ENCODE data around the gene TSPAN19.
"Not testable (repeated sequence)": the region's sequence is repeated elsewhere in the genome, so short reads cannot be mapped to it uniquely, and the experiment has no call there.

The TSPAN19 gene

DNA sequence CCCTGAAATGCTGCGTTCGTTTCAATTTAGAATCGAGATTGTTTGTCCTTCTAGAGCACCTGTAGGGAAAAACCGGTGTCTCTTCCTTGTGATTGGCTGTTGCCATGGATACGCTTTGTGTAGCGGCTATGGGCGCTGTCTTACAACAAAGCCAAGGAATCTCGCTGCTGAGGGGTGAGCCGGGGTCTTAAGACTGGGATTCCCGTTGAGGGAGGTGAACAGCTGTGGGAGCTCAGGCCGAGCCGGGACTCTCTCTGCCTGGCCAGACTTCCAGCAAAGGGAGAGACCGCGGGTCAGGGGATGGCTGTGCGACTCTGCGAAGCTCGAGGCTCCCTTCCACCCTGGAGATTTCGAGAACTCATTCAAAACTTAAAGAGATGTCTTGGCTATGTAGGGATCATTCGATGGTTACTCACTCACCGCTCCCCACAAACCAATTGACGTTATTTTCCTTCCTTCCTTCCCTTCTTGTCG, at the start of gene TSPAN19, which contains the start of gene LRRIQ1:
Gene TSPAN19 (minus strand): TSS at position 44 of the 474 bp plus-strand sequence. CDS start 6,331 bp downstream, outside the sequence.
Gene LRRIQ1 (plus strand): TSS at position 118 of the 474 bp plus-strand sequence. CDS start 1,826 bp downstream, outside the sequence.
- DNase-seq (ENCODE audit: low read depth) = no peak

DNA sequence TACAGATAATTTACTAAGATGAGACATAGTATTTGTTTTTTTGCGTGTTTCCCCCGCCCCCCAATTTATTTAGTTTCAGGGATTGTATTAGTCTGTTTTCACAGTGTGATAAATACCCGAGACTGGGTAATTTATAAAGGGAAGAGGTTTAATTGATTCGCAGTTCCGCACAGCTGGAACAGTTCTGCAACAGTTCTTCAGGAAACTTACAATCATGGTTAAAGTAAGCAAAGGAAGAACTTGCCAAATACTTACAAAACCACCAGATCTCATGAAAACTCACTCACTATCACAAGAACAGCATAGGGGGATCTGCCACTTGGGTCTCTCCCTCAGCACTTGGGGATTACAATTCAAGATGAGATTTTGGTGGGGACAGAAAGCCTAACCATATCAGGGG, 49.0 kb upstream of the TSPAN19 start:
- DNase-seq (ENCODE audit: low read depth) = no peak

DNA sequence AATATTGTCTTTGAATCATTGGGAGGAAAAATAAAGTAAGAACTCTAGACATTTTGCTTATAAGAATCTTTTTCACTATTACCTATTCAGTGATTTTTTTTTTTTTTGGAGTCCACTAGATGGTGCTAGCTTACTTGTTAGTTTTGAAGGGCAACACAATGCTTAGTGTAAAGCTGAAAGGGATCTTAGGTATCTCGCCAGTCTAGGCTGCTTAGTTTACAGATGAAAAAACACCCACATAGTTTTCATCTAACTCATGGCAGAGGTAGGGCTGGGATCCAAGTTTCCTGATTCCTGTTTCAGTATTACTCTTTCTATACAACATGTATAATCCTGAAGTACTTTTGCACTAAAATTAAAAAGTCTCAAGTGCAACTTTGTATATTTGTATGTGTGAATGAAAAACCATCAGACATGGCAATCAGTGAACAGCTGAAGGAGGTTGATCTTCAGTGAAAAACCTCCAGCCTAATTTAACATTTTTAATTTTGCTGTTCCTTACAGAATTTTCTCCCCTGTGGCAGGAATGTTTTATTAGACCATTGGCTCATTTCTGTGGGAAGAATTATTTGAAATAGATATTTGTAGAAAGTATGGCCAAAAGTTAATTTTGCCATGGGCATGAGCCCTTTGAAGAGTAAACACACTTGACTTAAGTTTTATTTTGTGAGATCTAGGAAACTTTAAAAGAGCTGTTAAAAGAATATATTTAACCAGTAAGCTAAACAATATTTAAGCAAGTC, 40.8 kb upstream of the TSPAN19 start:
- no peak for DNase-seq (ENCODE audit: low read depth)

DNA sequence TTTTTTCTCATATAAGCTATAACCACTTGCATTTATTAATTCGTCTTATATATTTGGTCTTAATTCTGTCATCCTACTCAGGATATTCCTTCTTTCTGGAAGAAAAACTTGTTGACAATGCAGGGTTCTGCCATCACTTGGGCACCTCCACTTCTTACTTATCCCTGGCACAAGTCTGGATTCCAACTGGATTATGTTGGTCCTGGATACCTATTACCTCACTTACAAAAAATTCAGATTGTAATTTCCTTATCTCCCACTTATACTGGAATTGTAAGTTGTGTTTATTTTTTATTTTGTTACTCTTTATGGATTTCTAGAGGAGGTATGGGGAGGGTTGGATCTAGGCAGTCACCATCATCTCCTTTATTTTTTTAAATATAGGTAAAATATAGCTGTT, 36.7 kb upstream of the TSPAN19 start:
- DNase-seq (ENCODE audit: low read depth) = no peak

DNA sequence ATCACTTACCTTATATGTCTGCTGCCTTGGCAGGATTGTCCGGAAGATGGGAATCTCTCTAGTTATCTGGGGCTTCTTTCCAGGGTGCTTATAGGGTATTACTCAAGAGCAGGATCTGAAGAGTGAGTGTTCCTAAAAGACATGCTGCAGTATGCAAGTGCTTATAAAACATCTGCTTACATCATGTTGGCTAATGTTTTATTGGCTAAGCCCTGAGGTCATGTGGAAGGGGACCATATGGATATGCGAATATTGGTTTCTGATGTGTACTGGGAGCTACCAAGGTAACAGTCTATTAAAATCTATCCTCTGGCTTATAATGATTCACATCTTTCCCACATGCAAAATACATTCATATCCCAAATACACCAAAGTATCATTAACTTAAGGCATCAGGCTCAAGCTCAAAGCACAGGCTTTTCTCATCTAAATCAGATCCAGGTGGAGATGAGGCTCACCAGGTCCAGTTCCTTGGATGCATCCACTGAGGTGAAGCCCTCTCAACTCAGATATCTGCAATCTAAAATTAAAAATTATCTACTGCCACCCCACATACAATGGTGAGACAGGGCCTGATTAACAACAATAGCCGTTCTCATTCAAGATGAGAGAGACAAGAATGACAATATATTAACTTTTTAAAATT, 29.9 kb upstream of the TSPAN19 start:
- no peak for DNase-seq (ENCODE audit: low read depth)

DNA sequence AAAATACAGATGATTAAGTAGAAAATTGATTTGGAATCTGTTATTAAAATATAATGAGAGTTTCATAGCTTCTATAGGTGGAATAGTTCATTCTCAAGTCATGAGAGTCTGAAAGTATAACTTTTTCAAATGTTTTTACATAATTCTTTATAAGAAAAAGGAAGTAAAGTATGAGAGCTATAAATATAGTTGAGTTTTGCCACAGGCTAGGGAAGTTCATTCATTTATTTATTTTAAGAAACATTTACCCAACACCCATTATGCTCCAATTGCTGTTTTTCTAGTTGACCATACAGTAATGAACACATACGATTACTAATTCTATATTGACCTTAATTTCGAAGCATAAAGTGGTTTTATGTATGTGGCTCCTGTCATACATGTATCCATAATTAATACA, 24.8 kb upstream of the TSPAN19 start:
- no peak for DNase-seq (ENCODE audit: low read depth)

DNA sequence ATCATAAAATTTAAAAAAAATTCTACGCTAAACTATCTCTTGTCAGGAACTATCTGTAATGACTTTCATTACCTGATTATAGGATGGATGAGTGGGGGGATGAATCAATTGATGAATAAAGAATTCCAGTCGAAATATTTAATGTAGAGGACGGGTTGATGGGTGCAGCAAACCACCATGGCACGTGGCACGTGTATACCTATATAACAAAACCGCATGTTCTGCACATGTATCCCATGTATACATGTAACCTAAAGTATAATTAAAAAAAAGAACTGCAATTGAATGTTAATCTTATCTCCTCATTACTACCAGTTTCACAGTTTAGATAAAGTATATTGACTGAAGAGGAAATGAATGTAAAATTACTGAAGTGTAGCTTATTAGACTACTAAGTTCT, 23.5 kb upstream of the TSPAN19 start:
- DNase-seq (ENCODE audit: low read depth) = no peak

DNA sequence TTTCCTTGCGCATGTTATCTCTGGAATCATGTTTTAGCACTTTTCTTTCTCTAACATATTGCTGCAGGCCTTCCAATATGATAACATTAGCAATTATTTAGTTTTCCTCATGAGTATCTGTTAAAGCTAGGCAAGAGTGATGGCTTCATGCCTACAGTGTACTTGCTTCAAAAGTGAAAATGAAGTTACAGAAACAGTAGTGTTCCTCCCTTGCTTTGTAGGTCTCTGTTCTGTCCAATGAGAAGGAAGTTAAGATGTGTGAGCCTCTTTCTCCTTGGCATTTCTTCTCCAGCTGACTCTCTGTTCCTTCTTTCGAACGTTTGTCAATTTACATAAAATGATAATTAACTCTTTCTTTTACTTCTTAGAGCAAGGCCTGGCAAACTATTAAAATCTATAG, 22.3 kb upstream of the TSPAN19 start:
- no peak for DNase-seq (ENCODE audit: low read depth)

DNA sequence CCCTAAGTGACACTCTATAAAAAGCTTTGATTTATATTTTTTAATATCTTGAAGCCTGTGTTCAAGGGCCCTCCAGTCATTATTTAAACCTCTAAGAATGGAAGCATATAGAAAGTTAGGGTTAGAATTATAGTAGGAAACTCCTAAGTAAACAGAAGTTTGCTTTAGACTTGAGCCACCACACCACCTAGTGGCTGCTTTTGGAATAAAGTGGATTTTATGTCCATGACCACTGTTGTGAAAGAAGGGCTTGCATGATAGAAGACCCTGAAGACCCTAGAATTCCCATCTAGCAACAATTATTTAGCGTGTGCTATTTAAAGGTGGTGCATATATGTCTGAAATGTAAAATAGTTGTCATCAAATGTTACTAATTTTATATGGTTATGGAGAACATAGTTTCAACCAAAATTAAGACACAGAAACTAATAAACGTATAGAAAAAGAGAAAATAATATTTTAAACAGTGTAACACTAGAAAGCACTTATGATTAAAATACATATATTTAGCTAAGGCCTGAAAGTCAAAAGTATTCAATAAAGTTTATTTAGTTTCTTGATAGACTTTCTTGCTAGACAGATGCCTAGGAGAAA, 21.4 kb upstream of the TSPAN19 start:
- no peak for DNase-seq (ENCODE audit: low read depth)

DNA sequence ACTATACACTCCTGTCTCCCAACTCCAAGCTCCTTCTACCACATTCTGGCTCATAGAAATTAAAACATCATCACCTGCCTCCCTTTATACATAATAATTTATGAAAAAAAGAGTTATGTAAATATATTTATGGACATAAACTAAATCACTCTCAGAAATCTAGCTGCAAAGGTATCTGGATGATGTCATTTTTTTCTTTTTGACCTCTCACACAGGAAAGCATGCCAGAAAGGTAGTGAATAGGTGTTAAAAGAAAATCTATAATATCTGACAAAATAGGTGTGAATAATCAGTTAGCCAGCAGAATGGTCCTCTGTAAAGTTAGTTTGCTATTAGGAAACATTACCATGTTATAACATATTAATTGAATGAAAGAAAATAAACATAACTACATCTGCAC, 7.8 kb upstream of the TSPAN19 start:
- no peak for DNase-seq (ENCODE audit: low read depth)

DNA sequence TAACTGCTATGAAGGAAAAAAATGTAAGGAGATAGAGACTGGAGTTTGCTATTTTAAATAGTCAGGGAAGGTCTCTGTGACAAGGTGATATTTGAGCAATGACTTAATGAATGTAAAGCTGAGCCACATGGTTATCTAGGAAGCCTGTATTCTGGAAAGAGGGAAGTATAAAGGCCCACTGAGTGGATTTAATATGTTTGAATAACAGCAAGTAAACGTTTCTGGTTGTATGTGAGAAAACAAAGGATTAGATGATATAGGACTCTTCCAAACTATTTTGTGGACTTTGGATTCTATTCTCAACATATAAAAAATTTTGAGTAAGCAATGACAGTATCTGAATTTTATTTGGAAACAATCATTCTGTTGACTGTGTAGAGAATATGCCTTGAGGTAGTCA, 5.3 kb upstream of the TSPAN19 start:
- no peak for DNase-seq (ENCODE audit: low read depth)

DNA sequence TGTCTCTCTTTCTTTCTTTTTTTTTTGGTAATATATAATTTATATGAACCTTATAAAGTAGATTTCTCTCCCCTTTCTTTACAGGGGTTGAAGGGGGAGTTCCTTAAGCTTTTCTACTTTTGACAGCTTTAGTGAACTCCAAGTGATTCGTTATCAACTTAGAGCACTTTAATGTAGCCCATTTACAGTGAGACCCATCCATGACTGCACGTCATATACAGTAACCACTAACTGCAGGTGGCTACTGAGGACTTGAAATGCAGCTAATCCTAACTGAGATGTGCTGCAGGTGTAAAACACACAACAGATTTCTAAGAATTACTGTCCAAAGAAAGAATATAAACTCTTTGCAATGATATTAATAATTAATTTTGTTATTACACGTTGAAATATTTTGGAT, 656 bp upstream of the TSPAN19 start:
- no peak for DNase-seq (ENCODE audit: low read depth)

DNA sequence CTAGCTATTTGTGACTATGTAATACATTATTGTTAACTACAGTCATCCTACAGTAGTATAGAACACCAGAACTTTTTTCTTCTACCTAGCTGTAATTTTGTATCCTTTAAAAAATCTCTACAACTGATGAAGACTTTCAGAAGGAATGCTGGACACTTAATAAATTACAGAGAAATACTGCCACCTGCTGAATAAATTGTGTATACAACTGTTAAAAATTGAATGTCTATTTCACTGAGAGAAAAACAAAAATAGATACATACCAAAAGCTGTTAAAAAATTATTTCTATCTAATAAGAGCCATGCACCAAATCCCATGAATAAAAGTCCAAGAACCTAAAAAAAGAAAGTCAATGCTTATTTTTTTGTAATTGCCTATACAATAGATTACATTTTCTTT, 6.6 kb downstream of the TSPAN19 start:
- no peak for DNase-seq (ENCODE audit: low read depth)

DNA sequence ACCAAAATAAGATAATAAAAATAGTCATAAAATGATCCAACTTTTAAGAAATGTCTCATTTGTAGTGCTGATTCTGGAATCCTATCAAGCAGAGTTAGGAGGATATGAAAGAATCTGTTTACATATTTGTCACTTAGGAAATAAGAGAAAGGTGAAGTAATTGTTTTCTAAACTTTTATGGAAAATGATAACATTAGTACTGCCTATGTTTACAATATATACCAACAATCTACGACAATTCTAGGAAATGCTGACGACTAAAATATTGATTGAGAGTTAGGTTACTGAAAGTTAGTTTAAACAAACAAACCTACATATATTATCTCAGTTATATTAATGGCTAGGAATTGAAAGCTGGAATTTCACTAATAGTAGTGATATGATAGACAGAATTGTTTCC, 18.0 kb downstream of the TSPAN19 start:
- no peak for DNase-seq (ENCODE audit: low read depth)

DNA sequence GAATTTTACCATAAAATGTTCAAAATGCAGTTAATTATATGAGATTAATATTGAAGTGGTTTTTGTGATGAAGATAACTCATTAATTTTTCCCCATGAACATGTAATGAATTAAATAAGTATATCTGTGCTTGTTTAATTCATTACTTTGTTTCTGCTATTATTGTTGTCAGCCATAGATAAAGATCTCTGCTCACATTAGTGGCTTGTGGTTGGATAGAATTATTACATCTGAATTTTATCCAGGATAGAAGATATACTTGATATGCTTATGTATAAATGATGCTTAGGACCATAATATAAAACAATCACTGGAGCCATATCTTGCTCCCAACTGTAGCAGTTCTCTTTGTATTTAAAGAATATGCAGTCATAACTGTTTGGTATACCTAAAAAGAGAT, 18.5 kb downstream of the TSPAN19 start:
- no peak for DNase-seq (ENCODE audit: low read depth)

DNA sequence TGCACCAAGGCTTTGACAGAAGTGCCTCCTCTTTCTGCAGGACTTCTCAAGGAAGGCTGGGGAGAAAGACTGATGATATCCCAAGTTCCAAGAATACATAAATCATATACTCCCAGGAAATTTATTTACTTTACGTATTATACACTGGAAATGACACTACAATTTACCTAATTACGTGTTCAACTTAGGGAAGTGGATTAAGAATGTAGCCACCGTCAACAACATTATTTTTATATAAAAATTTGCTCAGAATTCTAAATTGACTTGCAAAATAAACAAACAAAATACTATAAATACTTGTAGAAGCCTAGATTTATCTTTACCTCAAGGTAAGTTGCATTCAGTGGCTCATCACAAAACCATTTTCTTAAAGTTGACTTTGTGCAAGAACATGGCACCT, 18.9 kb downstream of the TSPAN19 start:
- no peak for DNase-seq (ENCODE audit: low read depth)

DNA sequence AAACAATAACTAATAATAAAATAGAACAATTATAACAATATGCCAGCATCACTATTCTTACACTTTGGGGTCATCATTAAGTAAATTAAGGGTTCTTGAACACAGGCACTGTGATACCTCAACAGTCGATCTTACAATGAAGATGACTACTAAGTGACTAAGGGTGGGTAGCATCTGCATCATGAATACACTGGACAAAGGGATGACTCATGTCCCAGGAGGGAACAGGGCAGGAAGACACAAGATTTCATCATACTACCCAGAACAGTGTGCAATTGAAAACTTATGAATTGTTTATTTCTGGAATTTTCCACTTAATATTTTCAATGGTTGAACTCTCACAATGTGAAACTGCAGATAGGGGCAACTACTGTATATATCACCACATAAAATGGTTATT, 19.7 kb downstream of the TSPAN19 start:
- DNase-seq (ENCODE audit: low read depth) = no peak

DNA sequence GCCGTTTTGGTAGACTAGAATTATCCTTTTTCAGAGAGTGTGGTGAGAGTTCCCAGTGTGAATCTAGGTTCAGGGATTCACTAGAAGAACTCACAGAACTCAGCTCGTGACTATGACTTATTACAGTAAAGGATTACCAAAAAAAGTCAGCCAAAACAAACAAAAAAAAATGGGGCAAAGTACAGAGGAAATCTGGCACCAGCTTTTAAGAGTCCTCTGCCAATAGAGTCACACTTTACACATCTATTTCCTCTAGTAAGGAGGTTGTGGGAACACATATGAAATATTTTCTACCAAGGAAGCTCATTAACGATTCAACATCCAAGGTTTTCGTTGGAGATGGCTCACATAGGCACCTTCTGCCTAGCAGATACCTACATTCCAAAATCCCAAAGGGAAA, 28.2 kb downstream of the TSPAN19 start:
- DNase-seq (ENCODE audit: low read depth) = no peak

DNA sequence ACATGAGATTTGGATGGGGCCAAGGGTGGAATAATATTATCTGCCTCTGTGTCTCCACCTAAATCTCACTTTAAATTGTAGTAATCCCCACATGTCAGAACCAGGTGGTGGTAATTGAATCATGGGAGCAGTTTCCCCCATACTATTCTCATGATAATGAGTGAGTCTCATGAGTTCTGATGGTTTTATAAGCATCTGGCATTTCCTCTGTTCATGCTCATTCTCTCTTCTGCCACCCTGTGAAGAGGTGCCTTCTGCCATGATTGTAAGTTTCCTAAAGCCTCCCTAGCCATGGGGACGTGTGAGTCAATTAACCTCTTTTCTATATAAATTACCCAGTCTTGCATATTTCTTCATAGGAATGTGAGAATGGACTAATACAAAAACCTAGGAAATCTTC, 29.9 kb downstream of the TSPAN19 start:
- DNase-seq (ENCODE audit: low read depth) = no peak

DNA sequence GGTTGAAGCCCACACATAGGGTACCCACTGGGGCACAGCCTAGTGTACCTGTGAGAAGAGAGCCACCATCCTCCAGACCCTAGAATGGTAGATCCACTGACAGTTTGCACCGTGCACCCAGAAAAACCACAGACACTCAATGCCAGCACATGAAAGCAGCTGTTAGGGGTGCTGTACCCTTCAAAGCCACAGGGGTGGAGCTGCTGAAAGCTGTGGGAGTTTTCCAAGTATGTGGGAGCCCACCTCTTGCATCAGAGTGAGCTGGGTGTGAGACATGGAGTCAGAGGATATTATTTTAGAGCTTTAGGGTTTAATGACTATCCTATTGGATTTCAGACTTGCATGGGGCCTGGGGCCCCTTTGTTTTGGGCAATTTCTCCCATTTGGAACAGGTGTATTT, 30.5 kb downstream of the TSPAN19 start:
- no peak for DNase-seq (ENCODE audit: low read depth)

DNA sequence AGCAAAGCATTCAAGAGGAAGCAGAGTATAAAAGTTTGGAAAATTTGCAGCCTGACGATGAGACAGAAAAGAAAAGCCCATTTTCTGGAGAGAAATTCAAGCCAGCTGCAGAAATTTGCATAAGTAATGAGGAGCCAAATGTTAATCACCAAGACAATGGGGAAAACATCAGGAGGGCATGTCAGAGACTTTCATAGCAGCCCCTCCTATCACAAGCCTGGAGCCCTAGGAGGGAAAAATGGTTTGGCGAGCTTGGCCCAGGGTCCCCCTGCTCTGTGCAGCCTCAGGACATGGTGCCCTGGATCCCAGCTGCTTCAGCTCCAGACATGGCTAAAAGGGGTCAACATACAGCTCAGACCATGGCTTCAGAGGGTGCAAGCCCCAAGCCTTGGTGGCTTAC, 31.0 kb downstream of the TSPAN19 start:
- not testable (repeated sequence) for DNase-seq (ENCODE audit: low read depth)

DNA sequence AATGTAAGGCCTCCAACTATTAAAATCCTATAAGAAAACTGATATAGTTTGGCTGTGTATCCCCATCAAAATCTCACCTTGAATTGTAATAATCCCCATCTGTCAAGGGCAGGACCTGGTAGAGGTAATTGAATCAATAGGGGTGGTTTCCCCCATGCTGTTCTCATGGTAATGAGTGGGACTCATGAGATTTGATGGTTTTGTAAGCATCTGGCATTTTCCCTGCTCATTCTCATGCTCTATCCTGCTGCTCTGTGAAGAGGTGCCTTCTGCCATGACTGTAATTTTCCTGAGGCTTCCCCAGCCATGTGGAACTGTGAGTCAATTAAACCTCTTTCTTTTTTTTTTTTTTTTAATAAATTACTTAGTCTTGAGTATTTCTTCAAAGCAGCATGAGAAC, 31.9 kb downstream of the TSPAN19 start:
- DNase-seq (ENCODE audit: low read depth) = no peak

DNA sequence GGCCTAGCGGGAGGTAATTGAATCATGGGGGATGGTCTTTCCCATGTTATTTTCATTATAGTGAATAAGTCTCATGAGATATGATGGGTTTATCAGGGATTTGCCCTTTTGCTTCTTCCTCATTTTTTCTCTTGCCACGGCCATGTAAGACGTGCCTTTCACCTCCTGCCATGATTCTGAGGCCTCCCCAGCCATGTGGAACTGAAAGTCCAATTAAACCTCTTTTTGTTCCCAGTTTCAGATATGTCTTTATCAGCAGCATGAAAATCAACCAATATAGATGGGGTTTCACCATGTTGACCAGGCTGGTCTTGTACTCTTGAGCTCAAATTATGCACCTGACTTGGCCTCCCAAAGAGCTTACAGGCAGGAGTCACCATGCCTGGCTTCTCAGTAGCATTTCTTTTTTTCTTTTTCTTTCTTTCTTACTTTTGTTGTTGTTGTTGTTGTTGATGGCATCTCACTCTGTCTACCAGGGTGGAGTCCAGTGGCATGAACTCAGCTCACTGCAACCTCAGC, 33.2 kb downstream of the TSPAN19 start:
- no peak for DNase-seq (ENCODE audit: low read depth)
